ENCODE data around the gene MICU1. TPM values are rescaled to one million over a fixed set of nuclear protein-coding genes. Genes with fewer than 3 reads are reported as not detected.

Gene MICU1
- total RNA-seq, 1 experiment from 2014 or later, result 46.9 TPM

DNA sequence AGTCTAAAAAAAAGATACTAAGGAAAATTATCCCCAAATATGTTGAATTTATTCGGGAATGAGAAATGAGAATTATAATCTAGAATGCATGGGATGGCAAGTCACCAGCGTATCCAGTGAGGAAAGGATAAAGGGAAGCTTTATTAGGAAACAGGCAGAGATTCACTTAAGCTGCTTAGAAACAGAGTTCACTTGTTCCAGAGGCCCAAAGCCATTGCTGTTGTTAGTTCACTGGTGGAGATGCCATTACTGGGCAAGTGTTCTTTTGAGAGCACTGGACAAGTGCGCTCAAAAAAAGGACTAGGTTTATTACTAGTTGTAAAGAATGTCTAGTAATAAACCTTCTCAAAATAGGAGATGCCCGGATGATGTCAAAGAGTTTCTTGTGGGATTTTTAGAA lies 51.2 kb downstream of the MICU1 start:
- intact Hi-C loops (cut with micrococcal nuclease; ENCODE audit: unreplicated experiment), result no loop called here
- Histone ChIP-seq H3K9me3 (ENCODE audit: control insufficient read depth, insufficient read depth, low read depth, low read length) (no peaks in the 10 kb centered on the region), H3K36me3 (ENCODE audit: control insufficient read depth, insufficient read depth, low read length) (no peaks in the 10 kb centered on the region), H3K27me3 (ENCODE audit: control insufficient read depth, insufficient read depth, low read length) (no peaks in the 10 kb centered on the region), H3K4me1 (ENCODE audit: control insufficient read depth, insufficient read depth, low read length) (no peaks in the 10 kb centered on the region), H3K4me3 (ENCODE audit: low read depth in 2 of 2, low read length in 2 of 2) (no peak overlapping the region), H3K27ac (ENCODE audit: low read length) (no peak overlapping the region)
- TF ChIP-seq, protein P1, sequence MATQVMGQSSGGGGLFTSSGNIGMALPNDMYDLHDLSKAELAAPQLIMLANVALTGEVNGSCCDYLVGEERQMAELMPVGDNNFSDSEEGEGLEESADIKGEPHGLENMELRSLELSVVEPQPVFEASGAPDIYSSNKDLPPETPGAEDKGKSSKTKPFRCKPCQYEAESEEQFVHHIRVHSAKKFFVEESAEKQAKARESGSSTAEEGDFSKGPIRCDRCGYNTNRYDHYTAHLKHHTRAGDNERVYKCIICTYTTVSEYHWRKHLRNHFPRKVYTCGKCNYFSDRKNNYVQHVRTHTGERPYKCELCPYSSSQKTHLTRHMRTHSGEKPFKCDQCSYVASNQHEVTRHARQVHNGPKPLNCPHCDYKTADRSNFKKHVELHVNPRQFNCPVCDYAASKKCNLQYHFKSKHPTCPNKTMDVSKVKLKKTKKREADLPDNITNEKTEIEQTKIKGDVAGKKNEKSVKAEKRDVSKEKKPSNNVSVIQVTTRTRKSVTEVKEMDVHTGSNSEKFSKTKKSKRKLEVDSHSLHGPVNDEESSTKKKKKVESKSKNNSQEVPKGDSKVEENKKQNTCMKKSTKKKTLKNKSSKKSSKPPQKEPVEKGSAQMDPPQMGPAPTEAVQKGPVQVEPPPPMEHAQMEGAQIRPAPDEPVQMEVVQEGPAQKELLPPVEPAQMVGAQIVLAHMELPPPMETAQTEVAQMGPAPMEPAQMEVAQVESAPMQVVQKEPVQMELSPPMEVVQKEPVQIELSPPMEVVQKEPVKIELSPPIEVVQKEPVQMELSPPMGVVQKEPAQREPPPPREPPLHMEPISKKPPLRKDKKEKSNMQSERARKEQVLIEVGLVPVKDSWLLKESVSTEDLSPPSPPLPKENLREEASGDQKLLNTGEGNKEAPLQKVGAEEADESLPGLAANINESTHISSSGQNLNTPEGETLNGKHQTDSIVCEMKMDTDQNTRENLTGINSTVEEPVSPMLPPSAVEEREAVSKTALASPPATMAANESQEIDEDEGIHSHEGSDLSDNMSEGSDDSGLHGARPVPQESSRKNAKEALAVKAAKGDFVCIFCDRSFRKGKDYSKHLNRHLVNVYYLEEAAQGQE (IDR thresholded peaks at IDR 0.05; ENCODE audit: insufficient read depth in 1 of 2, low read depth in 2 of 2, low read length in 1 of 2), result no peak
- TF ChIP-seq, protein P2, sequence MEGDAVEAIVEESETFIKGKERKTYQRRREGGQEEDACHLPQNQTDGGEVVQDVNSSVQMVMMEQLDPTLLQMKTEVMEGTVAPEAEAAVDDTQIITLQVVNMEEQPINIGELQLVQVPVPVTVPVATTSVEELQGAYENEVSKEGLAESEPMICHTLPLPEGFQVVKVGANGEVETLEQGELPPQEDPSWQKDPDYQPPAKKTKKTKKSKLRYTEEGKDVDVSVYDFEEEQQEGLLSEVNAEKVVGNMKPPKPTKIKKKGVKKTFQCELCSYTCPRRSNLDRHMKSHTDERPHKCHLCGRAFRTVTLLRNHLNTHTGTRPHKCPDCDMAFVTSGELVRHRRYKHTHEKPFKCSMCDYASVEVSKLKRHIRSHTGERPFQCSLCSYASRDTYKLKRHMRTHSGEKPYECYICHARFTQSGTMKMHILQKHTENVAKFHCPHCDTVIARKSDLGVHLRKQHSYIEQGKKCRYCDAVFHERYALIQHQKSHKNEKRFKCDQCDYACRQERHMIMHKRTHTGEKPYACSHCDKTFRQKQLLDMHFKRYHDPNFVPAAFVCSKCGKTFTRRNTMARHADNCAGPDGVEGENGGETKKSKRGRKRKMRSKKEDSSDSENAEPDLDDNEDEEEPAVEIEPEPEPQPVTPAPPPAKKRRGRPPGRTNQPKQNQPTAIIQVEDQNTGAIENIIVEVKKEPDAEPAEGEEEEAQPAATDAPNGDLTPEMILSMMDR (IDR thresholded peaks at IDR 0.05), result no peak
- CTCF ChIA-PET, result interaction anchor here (0.6 kb wide), 1 partner anchor 80 kb away, joined by 3 read pairs; no protein-coding TSS in a partner anchor
- ATAC-seq (no peak), DNase-seq (ENCODE audit: low read depth, low spot score) (no peak)
- no TSS peak for BruUV-seq (replicated peaks)
- POLR2A ChIA-PET, result no interaction called here
- in situ Hi-C loops (cut with HindIII; ENCODE audit: low pct_unique_long_range_greater_than_20kb, low sequenced_read_pairs), result no loop called here

DNA sequence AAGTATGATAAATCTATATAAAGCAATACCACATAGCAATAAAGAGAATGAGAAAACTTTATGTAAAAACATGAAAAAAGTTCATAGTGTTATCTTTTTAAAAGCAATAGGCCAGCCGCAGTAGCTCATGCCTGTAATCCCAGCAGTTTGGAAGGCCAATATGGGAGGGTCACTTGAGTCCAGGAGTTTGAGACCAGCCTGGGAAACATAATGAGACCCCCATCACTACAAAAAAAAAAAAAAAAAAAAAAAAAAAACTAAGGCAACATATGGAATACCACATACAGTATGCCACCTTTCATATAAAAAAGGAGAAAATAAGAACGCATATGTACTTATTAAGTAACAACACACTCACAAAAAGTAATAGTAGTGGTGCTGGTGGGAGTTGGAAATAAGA lies 52.8 kb downstream of the MICU1 start:
- no peaks in the 10 kb centered on the region for H3K36me3 ChIP-seq (ENCODE audit: control insufficient read depth, insufficient read depth, low read length)
- in situ Hi-C loops (cut with HindIII; ENCODE audit: low pct_unique_long_range_greater_than_20kb, low sequenced_read_pairs), result no loop called here
- TF ChIP-seq, protein P2 (IDR thresholded peaks at IDR 0.05), result no peak
- no peak for TF ChIP-seq POLR2AphosphoS5 (IDR thresholded peaks at IDR 0.05; ENCODE audit: low read depth, low read length)
- TF ChIP-seq TCF7L2 (IDR thresholded peaks at IDR 0.05; ENCODE audit: low read depth, low read length), result no peak
- no peak for TF ChIP-seq SIN3A (IDR thresholded peaks at IDR 0.05; ENCODE audit: borderline replicate concordance, insufficient read depth, low read depth, low read length)
- TF ChIP-seq, protein P1 (IDR thresholded peaks at IDR 0.05; ENCODE audit: insufficient read depth in 1 of 2, low read depth in 2 of 2, low read length in 1 of 2), result no peak
- H3K4me1 ChIP-seq (ENCODE audit: control insufficient read depth, insufficient read depth, low read length), result no peaks in the 10 kb centered on the region
- intact Hi-C loops (cut with micrococcal nuclease; ENCODE audit: unreplicated experiment), result no loop called here
- H3K27me3 ChIP-seq (ENCODE audit: control insufficient read depth, insufficient read depth, low read length), result no peaks in the 10 kb centered on the region
- DNase-seq (ENCODE audit: low read depth, low spot score) (no peak), ATAC-seq (no peak)
- H3K9me3 ChIP-seq (ENCODE audit: control insufficient read depth, insufficient read depth, low read depth, low read length), result no peaks in the 10 kb centered on the region
- CTCF ChIA-PET, result no interaction called here
- H3K27ac ChIP-seq (ENCODE audit: low read length), result no peak overlapping the region
- POLR2A ChIA-PET, result no interaction called here
- no peak overlapping the region for H3K4me3 ChIP-seq (ENCODE audit: low read depth in 2 of 2, low read length in 2 of 2)
- no TSS peak for BruUV-seq (replicated peaks)
